HG03565 (cell line): ENCODE measurements around the gene POLA1.

Experiments used
- ATAC-seq: cut with Tn5 transposase; IDR thresholded peaks from one replicate; pipeline ENCODE4 v1.9.1; 2021; ENCODE audit warnings: mild to moderate bottlenecking, moderate library complexity; ENCODE audit not compliant: unreplicated experiment

Gene POLA1

DNA sequence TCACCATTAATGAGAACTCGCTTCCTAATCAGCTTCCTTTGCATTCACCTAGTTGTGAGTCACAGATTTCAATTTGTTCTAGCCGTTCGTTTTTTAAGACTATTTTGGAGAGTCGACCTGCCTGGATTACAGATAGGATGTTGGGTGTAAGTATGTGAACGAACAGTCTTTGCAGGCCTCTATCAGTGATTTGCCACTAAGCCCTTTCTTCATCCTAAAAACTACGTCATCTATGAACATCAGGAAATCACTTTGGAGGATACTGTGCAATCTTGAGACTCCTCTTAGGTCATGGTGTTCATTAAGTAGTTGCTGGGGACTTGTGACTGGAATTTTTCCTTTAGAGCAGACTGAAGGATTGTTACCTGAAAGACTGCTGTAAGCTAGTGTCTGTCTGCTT is 1.1 kb downstream of the POLA1 start:
- ATAC-seq = no peak

DNA sequence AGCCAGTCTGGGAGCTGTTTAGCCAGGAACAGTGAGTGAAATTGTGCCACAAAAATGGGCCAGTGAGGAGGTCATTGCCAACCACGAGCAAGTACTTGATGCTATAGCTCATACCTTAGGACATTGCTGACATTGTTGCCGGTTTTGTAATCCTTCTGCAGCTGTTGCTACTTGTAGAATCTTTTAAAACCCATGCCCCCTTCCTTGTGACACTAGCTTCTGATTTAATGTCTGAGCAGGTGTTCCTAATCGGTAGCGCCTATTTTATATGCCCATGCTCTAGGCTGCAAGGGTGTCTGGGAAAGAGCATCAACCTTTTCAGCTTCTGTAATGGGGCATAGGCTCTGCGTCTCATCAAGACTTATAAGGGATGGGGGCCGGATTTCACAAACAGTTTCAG is 2.6 kb downstream of the POLA1 start:
- ATAC-seq = no peak

DNA sequence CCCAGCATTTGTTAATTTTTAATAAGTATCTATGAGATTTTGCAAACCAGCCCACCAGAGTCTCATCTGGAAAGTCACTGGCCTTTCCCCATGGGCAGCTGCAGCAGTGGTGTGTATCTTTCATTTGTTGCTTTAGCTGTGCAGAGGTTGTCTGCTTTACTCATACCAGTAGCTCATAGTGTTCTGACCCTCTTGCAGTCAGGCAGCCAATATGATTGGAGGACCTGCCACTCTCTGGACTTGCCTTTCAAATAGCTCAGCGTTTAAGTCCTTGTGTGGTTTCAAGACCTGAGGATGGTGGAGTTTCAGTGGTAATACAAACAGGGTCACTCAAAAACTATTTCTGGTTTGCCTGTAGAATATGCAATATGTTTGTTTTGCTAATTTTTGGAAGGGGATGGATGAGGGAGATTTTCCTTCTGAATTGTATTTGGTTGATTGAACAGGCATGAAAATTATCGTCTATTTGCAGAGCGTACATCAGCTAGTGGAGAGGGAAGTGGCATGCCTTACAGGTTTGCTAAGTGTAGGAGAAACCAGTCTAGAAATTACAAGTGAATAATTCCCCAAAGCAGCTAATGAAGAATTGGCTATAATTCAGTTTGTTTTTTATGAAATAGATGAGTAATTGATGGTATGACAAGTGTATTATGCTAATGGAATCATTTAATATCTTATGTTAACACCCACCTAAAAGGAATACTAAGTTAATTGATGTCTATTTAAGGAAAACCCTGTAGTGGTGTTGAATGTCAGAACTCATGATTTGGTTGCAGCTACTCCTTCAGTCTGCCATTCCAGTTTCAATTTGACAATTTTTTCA is 8.9 kb downstream of the POLA1 start:
- ATAC-seq = peak; percentile 100

DNA sequence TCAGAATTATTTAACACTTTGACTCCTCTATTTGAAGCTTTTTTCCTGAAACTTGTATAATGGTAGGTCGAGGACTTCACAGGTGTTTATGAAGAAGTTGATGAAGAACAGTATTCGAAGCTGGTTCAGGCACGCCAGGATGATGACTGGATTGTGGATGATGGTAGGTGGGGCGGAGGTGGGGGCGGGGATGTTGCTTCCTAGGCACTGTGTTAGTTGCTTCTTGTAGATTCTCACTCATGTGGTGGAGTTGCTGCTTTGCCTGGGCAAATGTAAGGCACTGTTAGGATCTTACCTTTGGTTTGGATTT is 9.4 kb downstream of the POLA1 start:
- ATAC-seq = no peak

DNA sequence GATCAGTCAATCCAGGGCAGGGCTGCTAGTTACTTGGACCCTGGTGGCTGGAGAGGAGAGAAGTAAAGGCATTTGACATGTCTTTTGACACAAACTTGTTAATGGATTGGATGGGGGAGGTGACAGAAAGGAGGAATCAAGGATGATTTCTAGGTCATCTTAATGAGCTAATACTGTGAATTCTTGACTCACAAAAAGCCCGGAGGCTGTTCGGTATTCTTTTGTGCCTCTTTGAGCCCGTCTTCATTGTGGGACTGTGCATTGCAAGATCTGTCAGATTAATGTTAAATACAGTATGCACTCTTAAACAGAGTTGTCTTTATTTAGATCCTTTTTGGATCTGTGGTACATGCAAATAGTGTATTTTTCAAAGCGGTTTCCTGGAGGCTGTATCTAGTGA is 25.1 kb downstream of the POLA1 start:
- ATAC-seq = no peak

DNA sequence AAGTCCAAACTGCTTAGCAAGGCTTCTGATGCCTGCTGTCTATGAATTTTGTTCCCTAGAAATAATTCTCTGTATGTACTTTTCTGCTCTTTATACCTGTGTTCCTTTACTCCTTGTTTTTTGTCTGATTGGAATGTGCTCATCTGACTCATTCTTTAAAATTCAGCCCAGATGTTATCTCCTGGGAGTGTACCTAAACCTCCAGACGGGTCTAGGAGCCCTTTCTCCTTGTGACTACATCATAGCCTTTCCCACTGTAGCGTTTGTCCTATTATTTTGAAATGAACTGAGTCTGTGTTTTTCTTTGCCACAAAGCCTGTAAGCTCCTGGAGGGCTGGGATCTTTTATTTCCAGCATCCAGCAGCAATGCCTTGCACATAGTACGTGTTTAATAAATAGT is 26.3 kb downstream of the POLA1 start:
- no peak for ATAC-seq

DNA sequence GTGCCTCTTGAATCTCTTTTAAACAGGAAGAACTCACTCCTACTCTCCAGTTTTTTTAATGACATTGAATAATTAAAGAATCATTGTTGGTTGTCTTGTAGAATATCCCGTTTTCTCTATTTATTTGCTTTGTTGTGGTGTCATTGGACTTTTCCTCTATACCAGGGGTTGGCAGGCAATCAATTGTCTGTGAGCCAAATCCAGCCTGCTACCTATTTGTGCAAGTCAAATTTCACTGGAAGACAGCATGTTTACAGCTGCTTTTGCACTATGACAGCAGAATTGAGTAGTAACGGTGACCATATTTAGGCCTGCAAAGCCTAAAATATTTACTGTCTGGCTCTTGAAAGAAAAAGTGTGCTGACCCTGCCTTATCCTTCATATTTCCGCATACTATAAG is 34.8 kb downstream of the POLA1 start:
- ATAC-seq = no peak

DNA sequence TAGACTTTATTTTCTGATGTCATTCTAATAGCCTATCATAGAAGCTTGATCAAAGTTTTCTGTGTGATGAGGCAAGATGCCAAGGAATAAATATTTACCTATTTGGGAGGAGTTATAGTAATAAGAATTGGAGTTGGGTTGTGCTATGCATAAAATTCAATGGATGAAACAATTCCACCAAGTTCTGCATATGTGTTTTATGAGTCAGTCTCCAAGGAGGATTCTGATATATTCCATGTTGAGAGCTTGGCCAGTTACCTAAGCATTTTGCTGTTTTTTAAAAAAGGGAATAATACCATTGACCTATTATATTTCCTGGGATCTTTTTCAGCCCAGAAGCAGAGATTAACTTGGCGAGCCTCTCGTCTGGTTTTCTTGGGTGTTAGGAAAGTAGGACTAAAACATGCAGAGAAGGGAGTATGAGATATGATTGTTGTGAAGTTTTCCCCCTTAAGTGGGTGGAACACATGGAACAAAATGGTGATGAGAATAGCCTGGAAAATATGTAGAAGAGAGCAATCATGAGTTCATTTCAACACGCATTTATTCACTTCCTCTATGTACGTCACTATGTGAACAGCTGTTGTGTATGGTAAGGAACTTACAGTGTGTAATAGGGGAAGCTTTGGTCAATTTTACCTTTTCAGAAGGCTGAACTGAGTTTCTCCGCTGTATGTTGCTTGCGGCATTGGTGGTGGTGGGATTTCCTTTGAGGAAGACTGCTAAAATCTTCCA is 39.2 kb downstream of the POLA1 start:
- no peak for ATAC-seq

DNA sequence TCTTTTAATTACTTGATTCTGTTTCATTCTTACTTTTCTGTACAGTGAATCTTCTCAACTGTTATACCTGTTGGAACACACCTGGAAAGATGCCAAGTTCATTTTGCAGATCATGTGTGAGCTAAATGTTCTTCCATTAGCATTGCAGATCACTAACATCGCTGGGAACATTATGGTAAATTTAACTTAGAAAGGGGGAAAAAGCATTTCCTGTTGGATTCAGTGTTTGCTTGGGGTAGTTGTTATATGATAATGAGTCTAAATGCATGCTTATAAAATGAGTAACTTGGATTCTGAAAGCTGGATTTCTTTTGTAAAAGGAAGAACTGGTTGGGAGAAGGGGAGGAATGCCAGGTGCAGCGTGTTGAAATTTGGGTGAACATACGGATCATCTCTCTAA is 47.6 kb downstream of the POLA1 start:
- ATAC-seq = no peak

DNA sequence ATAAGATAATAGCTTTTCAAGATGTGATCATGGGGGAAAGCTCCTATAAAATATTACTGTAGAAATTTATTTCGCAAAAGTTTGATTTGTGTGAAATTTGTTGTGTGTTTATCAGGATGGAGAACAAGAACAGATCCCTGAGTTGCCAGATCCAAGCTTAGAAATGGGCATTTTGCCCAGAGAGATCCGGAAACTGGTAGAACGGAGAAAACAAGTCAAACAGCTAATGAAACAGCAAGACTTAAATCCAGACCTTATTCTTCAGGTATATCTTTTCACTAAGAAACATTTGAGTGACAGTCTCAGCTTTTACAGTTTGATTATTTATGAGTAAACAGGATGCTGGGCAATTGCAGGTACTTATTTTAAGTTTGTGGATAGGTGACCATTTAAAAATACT is 54.5 kb downstream of the POLA1 start:
- no peak for ATAC-seq

DNA sequence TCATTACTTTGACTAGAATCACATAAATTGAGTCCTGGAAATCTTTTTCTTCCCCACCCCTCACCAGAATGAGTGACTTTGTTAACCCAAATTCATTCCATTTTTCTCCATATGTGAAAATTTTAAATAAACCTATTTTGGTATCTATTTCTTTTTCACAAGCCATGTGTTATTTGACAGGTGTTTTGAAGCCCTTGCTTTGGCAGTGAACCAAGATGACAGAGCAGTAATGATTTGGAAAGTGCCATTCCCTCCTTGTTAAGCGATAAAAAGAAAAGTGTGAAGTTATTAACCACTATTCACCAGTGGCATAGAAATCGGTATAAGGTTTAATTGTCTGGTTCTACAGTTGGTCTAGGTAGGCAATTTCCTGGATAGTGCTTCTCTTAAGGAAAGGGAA is 66.1 kb downstream of the POLA1 start:
- ATAC-seq = no peak

DNA sequence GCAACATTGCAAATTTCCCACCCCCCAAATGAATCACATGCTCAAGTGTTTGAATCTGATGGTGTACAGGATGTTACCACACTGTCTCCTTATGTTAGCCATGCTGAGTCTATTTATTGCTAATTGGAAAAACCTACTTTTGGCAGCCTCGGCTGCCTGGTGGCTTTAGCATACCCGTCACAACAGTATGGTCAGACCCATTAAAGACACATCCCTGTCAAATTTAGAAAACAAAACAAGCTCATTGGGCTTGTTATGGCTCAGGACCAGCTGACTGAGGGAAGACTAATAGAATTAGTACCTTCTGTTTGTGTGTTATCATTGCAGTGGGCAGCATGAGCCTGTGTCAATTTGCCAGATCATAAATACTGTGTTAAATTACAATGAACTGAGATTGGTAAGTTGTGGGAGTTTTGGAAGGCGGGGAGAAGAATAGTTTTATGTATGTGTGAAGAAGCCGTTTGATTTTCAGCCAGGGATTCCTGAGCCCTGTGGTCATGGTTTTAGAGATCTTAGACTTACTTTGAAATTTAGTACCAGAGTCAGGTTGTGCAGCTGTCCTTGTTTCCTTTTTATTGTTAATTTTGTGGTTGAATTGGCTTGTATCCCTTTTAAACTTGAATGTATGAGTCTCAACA is 66.8 kb downstream of the POLA1 start:
- no peak for ATAC-seq

DNA sequence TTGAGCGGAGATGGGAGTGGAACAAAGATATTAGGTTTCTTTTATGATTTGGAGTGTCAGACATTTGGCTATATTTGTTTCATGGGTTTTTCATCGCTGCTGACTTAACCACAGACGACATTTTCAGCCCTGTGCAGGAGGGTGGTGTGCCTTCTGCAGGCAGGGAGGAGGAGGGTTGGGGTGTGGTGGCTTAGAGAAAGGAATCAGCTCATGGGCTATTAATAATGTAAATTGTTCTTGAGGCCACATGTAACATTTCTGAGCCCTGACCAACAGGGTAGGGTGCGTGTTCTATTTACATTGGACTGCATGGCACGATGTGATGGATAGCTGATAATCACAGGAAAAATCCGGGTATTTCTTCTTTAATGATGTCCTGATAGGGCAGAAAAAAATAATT is 67.6 kb downstream of the POLA1 start:
- ATAC-seq = no peak

DNA sequence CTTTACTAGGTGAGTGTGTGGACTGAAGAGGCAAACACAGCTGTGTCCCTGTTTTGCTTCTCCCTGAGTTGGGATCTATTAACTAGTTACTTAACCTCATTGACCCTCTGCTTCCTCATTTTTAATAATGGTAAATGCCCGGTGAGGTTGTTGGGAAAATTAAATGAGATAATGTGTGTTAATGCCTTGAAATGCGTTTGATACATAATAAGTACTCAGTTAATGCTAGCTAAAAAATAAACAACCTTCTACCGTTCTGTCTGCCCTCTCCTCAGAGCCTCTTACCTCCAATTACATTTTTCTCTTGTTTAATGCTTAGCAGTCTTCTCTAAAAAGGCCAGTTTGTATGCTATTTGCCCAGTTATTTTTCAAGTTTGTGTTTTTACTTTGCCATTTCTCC is 70.3 kb downstream of the POLA1 start:
- no peak for ATAC-seq

DNA sequence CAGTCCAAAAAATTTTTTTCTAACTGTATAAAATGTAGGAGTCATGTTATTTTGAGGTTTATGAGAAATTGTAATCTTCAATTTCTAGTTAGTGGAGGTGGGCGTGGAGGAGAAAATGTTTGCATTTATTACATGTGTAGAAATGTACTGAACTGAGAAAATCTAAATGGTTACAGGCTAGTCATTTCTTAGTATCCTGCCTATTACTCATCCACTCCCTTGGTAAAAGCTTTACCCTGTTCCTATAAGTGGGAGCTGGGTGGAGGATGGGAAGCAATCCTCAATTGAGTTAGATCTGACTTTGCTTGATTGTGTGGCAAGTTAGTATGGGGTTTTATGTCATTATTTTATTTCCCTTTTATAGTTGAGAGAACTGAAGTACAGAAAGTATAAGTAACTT is 73.8 kb downstream of the POLA1 start:
- no peak for ATAC-seq

DNA sequence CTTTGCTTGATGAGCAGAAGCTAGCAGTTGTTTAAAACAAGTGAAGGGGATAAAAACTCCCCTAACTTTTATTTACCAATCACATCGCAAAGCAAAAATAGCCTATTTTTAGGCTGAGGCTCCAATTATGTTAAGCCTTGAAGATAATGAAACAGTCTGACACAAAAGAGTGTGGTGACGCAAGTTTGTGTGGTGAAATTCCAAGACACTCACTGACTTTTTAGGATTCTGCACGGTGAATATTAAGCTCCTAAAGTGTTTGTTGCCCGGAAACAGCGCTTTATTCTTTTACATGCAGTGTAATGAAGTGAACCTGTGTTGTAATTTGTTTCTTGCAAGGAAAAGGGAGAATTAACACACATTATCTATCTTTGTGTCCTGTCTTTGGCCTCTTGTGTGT is 74.8 kb downstream of the POLA1 start:
- no peak for ATAC-seq

DNA sequence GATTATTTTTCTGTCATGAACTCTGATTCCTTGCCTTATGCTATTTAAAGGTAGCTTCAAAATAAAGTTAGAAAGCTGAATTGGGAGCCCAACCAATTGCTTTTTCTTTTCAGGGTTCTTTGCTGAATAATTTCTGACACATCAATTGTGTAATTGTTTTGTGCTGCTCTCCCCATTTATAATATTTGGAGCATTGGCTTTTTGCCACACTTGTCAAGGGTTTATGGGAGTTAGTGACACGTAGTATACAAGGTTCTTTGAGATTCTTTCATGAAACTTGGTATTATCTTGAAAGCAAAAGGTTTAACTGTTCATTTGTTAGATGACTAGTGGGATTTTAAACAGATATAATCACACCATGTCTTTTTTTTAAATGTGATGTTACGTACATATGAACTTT is 80.9 kb downstream of the POLA1 start:
- no peak for ATAC-seq

DNA sequence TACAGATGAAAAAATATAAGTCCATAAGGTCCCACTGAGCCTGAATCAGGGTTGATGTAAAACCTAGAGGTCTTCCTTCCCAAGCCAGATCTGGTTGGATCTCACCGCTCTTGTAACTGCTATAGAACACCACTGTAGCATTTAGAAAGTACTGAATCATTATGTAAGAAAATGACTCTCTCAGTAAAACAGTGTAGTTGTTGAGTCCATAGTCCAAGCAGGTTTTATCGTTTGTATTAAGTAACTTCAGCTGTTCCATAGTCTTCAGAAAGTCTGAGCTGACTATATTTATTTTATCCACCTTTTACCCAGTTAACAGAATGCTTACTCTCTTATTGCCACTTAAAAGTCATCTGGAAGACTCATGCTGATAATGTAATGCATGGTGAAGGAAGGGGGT is 82.2 kb downstream of the POLA1 start:
- ATAC-seq = no peak

DNA sequence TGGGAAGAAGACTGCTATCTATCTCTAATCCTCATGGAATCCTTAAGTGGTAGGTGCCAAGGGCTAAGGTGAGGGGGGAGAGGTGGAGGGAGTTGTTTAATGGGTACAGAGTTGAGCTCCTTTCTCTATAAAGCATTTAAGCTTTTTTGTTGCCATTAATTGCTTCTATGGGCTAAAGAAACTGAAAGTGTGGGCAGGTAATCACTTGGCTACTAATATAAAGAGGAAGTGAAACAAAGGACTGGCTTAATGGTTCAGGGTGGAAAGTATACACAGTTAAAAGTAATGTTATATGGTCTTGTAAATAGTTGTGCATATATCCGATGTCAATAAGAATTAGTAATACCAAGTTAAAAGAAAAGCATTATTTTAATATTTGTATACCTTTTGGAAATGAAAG is 83.9 kb downstream of the POLA1 start:
- ATAC-seq = peak; percentile 97

DNA sequence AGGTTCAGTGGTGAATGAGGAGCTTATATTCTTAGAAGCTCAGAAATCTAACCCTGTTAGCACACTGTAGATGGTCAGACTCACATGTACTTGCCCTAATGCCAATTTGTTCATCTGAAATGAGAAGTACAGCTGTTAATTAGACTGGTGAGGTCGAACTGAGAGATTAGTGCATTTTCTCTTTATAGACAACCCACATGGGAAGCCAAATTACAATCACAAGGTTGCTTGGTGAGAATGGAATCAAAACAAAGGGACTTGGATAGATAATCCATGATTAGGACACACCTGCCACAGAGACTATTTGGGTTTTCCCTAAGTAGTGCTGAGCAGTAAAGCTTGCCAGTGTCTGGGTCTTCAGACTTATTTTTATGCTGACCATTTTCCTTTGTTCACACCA is 88.3 kb downstream of the POLA1 start:
- no peak for ATAC-seq

DNA sequence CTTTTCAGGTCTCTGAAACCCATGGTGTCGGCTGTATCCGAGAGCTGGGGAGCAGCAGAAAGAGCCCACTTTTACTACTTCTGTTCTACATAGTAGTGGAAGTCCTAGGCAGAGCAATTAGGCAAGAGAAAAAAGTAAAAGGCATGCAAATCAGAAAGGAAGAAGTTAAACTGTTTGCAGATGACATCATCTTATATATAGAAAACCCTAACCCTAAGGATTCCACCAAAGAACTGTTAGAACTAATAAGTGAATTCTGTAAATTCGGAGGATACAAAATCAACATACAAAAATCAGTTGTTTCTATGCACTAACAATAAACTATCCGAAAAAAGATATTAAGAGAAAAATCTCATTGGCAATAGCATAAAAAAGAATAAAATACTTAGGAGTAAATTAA is 95.3 kb downstream of the POLA1 start:
- no peak for ATAC-seq

DNA sequence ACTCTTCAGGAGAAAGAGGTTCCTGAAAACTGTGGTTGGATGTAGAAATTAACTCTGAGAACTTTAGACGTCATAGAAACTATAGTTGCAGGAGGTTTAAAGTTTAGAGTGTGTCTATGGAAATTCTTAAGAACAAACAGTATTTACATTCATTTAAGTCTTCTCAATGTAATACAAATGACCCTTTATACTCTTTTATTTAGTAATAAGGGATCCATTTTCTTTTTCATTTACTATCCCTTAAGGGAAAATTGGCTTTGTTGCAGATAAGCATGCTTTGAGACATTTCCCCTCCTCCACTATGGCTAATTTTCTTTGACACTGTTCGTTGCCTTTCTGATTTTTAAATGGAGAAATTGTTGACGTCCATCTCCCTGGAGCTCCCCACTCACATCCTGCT is 96.4 kb downstream of the POLA1 start:
- ATAC-seq = no peak
